ENCODE measurements around the gene HS3ST4. TPM values are rescaled to one million over a fixed set of nuclear protein-coding genes. Genes with fewer than 3 reads are reported as not detected.

Gene HS3ST4
- total and polyA plus RNA-seq, 7 experiments from 2014 or later: not detected

- DNase-seq (no peak), ATAC-seq (no peak)
- ChIA-PET CTCF (no interaction called here), POLR2A (no interaction called here)
- no peak overlapping the region for H3K4me3 Mint-ChIP-seq
- Histone ChIP-seq H3K27me3 (ENCODE audit: control insufficient read depth in 2 of 2, insufficient read depth in 2 of 2, low read length in 2 of 2) (no peaks in the 10 kb centered on the region), H3K27ac (ENCODE audit: low read depth, low read length) (no peak overlapping the region), H3K4me1 (ENCODE audit: control insufficient read depth in 2 of 2, insufficient read depth in 2 of 2, low read length in 2 of 2) (no peaks in the 10 kb centered on the region), H3K9me3 (ENCODE audit: control insufficient read depth in 2 of 3, low read length in 3 of 3) (no peaks in the 10 kb centered on the region), H3K4me3 (ENCODE audit: low read length) (no peak overlapping the region), H3K36me3 (ENCODE audit: control insufficient read depth in 2 of 3, insufficient read depth in 3 of 3, low read length in 3 of 3) (no peaks in the 10 kb centered on the region)
- intact Hi-C loops (cut with micrococcal nuclease): no loop called here
- peaks cover 0 to 15% (median 2%) of the 10 kb centered on the region in 11 donors for H3K9me3 Mint-ChIP-seq
- peaks cover 3 to 33% (median 27%) of the 10 kb centered on the region in 5 donors for H3K27me3 Mint-ChIP-seq
- H3K27ac Mint-ChIP-seq: no peak overlapping the region
- H3K36me3 Mint-ChIP-seq: no peaks in the 10 kb centered on the region
- H3K4me1 Mint-ChIP-seq: no peaks in the 10 kb centered on the region
Observed at GRCh38 chr16:25799816-25800215, 108.1 kb downstream of the HS3ST4 start.

- peaks cover 0 to 5% (median 0%) of the 10 kb centered on the region in 11 donors for H3K9me3 Mint-ChIP-seq
- H3K36me3 Mint-ChIP-seq: no peaks in the 10 kb centered on the region
- H3K27me3 ChIP-seq (ENCODE audit: control insufficient read depth in 2 of 2, insufficient read depth in 2 of 2, low read length in 2 of 2): no peaks in the 10 kb centered on the region
- no peak overlapping the region for H3K4me3 ChIP-seq (ENCODE audit: low read length)
- no peaks in the 10 kb centered on the region for H3K4me1 ChIP-seq (ENCODE audit: control insufficient read depth in 2 of 2, insufficient read depth in 2 of 2, low read length in 2 of 2)
- H3K27ac ChIP-seq (ENCODE audit: low read depth, low read length): no peak overlapping the region
- no peaks in the 10 kb centered on the region for H3K9me3 ChIP-seq (ENCODE audit: control insufficient read depth in 2 of 3, low read length in 3 of 3)
- no peak for ATAC-seq
- no peaks in the 10 kb centered on the region for H3K36me3 ChIP-seq (ENCODE audit: control insufficient read depth in 2 of 3, insufficient read depth in 3 of 3, low read length in 3 of 3)
- no peak overlapping the region for H3K27ac Mint-ChIP-seq
- H3K4me1 Mint-ChIP-seq: peaks cover 0 to 2% (median 0%) of the 10 kb centered on the region in 7 donors
- ChIA-PET POLR2A (no interaction called here), CTCF (no interaction called here)
- H3K27me3 Mint-ChIP-seq: peaks cover 0 to 53% (median 45%) of the 10 kb centered on the region in 5 donors
- intact Hi-C loops (cut with micrococcal nuclease): no loop called here
- DNase-seq: no peak
- H3K4me3 Mint-ChIP-seq: no peak overlapping the region
Observed at GRCh38 chr16:25812215-25812614, 120.5 kb downstream of the HS3ST4 start.

GRCh38 chr16:25817295-25817694, 125.5 kb downstream of the HS3ST4 start:
- Histone ChIP-seq H3K4me1 (ENCODE audit: control insufficient read depth in 2 of 2, insufficient read depth in 2 of 2, low read length in 2 of 2) (no peaks in the 10 kb centered on the region), H3K9me3 (ENCODE audit: control insufficient read depth in 2 of 3, low read length in 3 of 3) (no peaks in the 10 kb centered on the region), H3K36me3 (ENCODE audit: control insufficient read depth in 2 of 3, insufficient read depth in 3 of 3, low read length in 3 of 3) (no peaks in the 10 kb centered on the region), H3K27ac (ENCODE audit: low read depth, low read length) (no peak overlapping the region), H3K4me3 (ENCODE audit: low read length) (no peak overlapping the region), H3K27me3 (ENCODE audit: control insufficient read depth in 2 of 2, insufficient read depth in 2 of 2, low read length in 2 of 2) (no peaks in the 10 kb centered on the region)
- Mint-ChIP-seq H3K27me3 (peaks cover 0 to 31% (median 23%) of the 10 kb centered on the region in 5 donors), H3K36me3 (no peaks in the 10 kb centered on the region), H3K9me3 (peaks cover 0 to under 1% (median 0%) of the 10 kb centered on the region in 11 donors), H3K27ac (no peak overlapping the region), H3K4me1 (no peaks in the 10 kb centered on the region), H3K4me3 (no peak overlapping the region)
- no peak for DNase-seq
- ATAC-seq: no peak
- ChIA-PET POLR2A (no interaction called here), CTCF (no interaction called here)
- intact Hi-C loops (cut with micrococcal nuclease): no loop called here

GRCh38 chr16:25817876-25818275, 126.1 kb downstream of the HS3ST4 start:
- Histone ChIP-seq H3K27ac (ENCODE audit: low read depth, low read length) (no peak overlapping the region), H3K36me3 (ENCODE audit: control insufficient read depth in 2 of 3, insufficient read depth in 3 of 3, low read length in 3 of 3) (no peaks in the 10 kb centered on the region), H3K4me1 (ENCODE audit: control insufficient read depth in 2 of 2, insufficient read depth in 2 of 2, low read length in 2 of 2) (no peaks in the 10 kb centered on the region), H3K9me3 (ENCODE audit: control insufficient read depth in 2 of 3, low read length in 3 of 3) (no peaks in the 10 kb centered on the region), H3K4me3 (ENCODE audit: low read length) (no peak overlapping the region), H3K27me3 (ENCODE audit: control insufficient read depth in 2 of 2, insufficient read depth in 2 of 2, low read length in 2 of 2) (no peaks in the 10 kb centered on the region)
- Mint-ChIP-seq H3K27me3 (peaks cover 0 to 25% (median 17%) of the 10 kb centered on the region in 5 donors), H3K36me3 (no peaks in the 10 kb centered on the region), H3K4me1 (no peaks in the 10 kb centered on the region), H3K9me3 (no peaks in the 10 kb centered on the region), H3K4me3 (no peak overlapping the region), H3K27ac (no peak overlapping the region)
- ATAC-seq (no peak), DNase-seq (no peak)
- CTCF ChIA-PET: no interaction called here
- intact Hi-C loops (cut with micrococcal nuclease): no loop called here
- POLR2A ChIA-PET: no interaction called here

- ATAC-seq (no peak), DNase-seq (no peak)
- CTCF ChIA-PET: no interaction called here
- H3K36me3 Mint-ChIP-seq: no peaks in the 10 kb centered on the region
- H3K4me1 ChIP-seq (ENCODE audit: control insufficient read depth in 2 of 2, insufficient read depth in 2 of 2, low read length in 2 of 2): no peaks in the 10 kb centered on the region
- POLR2A ChIA-PET: no interaction called here
- H3K27ac Mint-ChIP-seq: no peak overlapping the region
- no peaks in the 10 kb centered on the region for H3K27me3 ChIP-seq (ENCODE audit: control insufficient read depth in 2 of 2, insufficient read depth in 2 of 2, low read length in 2 of 2)
- H3K4me1 Mint-ChIP-seq: no peaks in the 10 kb centered on the region
- intact Hi-C loops (cut with micrococcal nuclease): no loop called here
- H3K4me3 Mint-ChIP-seq: no peak overlapping the region
- H3K9me3 ChIP-seq (ENCODE audit: control insufficient read depth in 2 of 3, low read length in 3 of 3): no peaks in the 10 kb centered on the region
- no peak overlapping the region for H3K27ac ChIP-seq (ENCODE audit: low read depth, low read length)
- no peaks in the 10 kb centered on the region for H3K9me3 Mint-ChIP-seq
- H3K27me3 Mint-ChIP-seq: peaks cover 0 to 34% (median 16%) of the 10 kb centered on the region in 5 donors
- H3K4me3 ChIP-seq (ENCODE audit: low read length): no peak overlapping the region
- H3K36me3 ChIP-seq (ENCODE audit: control insufficient read depth in 2 of 3, insufficient read depth in 3 of 3, low read length in 3 of 3): no peaks in the 10 kb centered on the region
Observed at GRCh38 chr16:25823891-25824290, 132.1 kb downstream of the HS3ST4 start.

- Mint-ChIP-seq H3K9me3 (no peaks in the 10 kb centered on the region), H3K27me3 (peaks cover 0 to 42% (median 31%) of the 10 kb centered on the region in 5 donors), H3K27ac (no peak overlapping the region), H3K36me3 (no peaks in the 10 kb centered on the region), H3K4me3 (no peak overlapping the region), H3K4me1 (no peaks in the 10 kb centered on the region)
- Histone ChIP-seq H3K36me3 (ENCODE audit: control insufficient read depth in 2 of 3, insufficient read depth in 3 of 3, low read length in 3 of 3) (no peaks in the 10 kb centered on the region), H3K4me3 (ENCODE audit: low read length) (no peak overlapping the region), H3K4me1 (ENCODE audit: control insufficient read depth in 2 of 2, insufficient read depth in 2 of 2, low read length in 2 of 2) (no peaks in the 10 kb centered on the region), H3K27me3 (ENCODE audit: control insufficient read depth in 2 of 2, insufficient read depth in 2 of 2, low read length in 2 of 2) (no peaks in the 10 kb centered on the region), H3K9me3 (ENCODE audit: control insufficient read depth in 2 of 3, low read length in 3 of 3) (no peaks in the 10 kb centered on the region), H3K27ac (ENCODE audit: low read depth, low read length) (no peak overlapping the region)
- ChIA-PET POLR2A (no interaction called here), CTCF (no interaction called here)
- ATAC-seq (no peak), DNase-seq (no peak)
- intact Hi-C loops (cut with micrococcal nuclease): no loop called here
Observed at GRCh38 chr16:25827709-25828108, 135.9 kb downstream of the HS3ST4 start.

GRCh38 chr16:25828510-25828909, 136.8 kb downstream of the HS3ST4 start:
- no peak for ATAC-seq
- DNase-seq: no peak
- Mint-ChIP-seq H3K4me3 (no peak overlapping the region), H3K36me3 (no peaks in the 10 kb centered on the region), H3K9me3 (no peaks in the 10 kb centered on the region), H3K27ac (no peak overlapping the region), H3K27me3 (peaks cover 0 to 42% (median 31%) of the 10 kb centered on the region in 5 donors), H3K4me1 (no peaks in the 10 kb centered on the region)
- Histone ChIP-seq H3K4me1 (ENCODE audit: control insufficient read depth in 2 of 2, insufficient read depth in 2 of 2, low read length in 2 of 2) (no peaks in the 10 kb centered on the region), H3K27me3 (ENCODE audit: control insufficient read depth in 2 of 2, insufficient read depth in 2 of 2, low read length in 2 of 2) (no peaks in the 10 kb centered on the region), H3K9me3 (ENCODE audit: control insufficient read depth in 2 of 3, low read length in 3 of 3) (no peaks in the 10 kb centered on the region), H3K27ac (ENCODE audit: low read depth, low read length) (no peak overlapping the region), H3K4me3 (ENCODE audit: low read length) (no peak overlapping the region), H3K36me3 (ENCODE audit: control insufficient read depth in 2 of 3, insufficient read depth in 3 of 3, low read length in 3 of 3) (no peaks in the 10 kb centered on the region)
- CTCF ChIA-PET: no interaction called here
- POLR2A ChIA-PET: no interaction called here
- intact Hi-C loops (cut with micrococcal nuclease): no loop called here

Data from naive thymus-derived CD4-positive, alpha-beta T cell (primary cell).